HG02763 (cell line): ENCODE measurements around the gene GNB5.
"Not testable (repeated sequence)": the region's sequence is repeated elsewhere in the genome, so short reads cannot be mapped to it uniquely, and the experiment has no call there.

Source experiments
- ATAC-seq: cut with Tn5 transposase; IDR thresholded peaks from one replicate; pipeline ENCODE4 v1.9.1; 2021; ENCODE audit warnings: mild to moderate bottlenecking, moderate library complexity; ENCODE audit not compliant: unreplicated experiment

Gene GNB5

GRCh38 chr15:52097180-52097579, 94.0 kb downstream of the GNB5 start:
- ATAC-seq: no peak

DNA sequence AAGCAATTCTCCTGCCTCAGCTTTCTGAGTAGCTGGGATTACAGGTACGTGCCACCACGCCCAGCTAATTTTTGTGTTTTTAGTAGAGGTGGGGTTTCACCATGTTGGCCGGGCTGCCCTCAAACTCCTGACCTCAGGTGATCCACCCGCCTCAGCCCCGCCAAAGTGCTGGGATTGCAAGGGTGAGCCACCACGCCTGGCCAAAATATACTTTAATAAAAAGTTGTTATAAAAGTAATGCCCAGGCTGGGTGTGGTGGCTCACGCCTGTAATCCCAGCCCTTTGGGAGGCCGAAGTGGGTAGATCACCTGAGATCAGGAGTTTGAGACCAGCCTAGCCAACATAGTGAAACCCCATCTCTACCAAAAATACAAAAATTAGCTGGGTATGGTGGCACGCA, 94.7 kb downstream of the GNB5 start:
- not testable (repeated sequence) for ATAC-seq

DNA sequence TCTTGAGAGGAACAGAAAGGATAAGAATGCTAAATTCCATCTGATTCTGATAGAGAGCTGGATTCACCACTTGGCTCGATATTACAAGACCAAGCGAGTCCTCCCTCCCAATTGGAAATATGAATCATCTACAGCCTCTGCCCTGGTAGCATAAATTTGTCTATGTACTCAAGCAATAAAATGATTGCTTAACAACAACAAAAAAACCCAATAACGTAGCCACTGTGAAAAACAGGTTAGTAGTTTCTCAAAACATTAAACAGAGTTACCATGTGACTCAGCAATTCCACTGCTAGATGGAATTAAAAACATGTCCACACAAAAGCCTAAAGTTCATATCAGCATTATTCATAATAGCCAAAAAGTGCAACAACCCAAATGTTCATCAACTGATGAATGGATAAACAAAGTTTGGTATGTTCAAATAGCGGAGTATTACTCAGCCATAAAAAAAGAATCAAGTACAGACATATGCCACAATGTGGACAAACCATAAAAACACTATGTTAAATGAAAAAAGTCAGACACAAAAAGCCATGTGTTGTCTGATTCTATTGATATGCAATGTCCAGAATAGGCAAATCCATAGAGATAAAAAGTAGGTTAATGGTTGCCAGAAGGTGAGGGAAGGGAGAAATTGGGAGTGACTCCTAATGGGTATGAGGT, 95.5 kb downstream of the GNB5 start:
- ATAC-seq: no peak

DNA sequence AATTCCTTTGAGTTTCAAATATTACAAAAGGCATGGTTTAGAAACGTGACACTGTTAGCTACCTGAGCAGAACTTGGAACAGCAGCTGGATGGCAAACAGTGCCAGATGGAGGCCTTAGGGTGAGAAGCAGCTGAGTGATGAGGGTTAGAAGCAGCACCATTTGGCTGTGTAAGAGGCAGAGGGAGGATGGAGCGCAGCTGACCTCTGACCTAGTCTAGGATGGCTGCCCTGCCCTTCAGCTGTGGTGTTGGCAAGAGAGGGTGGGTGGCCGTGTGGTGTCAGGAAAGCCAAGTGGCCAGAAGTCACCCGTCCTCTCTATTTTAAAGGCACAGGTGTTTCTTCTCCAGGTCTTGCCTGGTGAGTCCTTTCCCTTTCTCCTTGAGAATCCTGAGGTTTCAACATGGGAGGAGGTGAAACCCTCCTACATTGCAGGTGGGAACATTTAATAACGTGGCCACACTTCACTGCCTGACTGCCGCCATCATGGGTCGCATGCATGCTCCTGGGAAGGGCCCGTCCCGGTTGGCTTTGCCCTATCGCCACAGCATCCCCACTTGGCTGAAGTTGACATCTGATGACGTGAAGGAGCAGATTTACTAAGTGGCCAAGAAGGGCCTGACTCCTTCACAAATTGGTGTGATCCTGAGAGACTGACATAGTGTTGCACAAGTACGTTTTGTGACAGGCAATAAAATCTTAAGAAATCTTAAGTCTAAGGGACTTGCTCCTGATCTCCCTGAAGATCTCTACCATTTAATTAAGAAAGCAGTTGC, 96.2 kb downstream of the GNB5 start:
- no peak for ATAC-seq

DNA sequence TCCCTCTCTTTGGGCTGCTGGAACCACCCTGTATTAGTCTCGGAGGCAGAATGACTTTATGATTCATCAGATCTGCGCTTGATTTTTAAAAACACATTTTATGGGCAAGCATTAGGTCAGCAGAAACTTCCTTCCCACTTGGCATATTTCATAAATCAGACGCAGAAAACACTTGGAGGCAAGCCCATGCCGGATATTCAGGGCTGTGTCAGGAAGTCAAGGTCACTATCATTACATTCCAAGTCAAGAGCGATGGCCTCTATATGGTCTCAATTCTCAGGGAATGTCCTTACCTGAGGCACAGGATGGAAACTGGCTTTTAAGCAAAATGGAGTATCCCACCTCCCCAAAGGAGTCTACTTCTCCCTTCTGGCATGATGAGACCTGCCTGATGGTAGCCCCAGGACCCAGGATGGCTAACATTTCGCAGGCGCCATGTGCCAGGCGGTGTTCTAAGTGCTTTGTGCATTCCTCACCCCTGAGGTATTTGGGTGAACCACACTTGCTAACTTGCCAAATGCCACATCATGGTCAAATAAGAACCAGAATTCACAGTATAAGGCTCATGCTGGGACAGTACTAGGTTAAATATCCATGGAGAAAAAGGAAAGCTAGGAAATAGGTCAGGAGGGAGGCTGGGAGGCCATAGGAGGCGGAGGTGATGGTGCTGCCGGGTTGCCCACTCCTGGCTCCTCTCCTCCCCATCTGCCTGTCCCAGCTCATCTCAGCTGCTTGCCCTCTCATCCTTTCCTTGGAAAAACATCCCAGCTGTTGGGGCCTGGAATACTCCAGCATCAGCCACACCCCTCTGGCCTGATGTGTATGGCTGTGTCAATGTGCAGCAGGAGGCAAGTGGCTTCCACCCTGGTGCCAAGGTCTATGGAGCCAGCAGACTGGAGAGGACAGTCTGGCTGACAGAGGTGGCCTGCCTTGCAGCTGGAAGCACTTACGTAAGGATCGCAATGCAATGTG, 97.4 kb downstream of the GNB5 start:
- no peak for ATAC-seq

DNA sequence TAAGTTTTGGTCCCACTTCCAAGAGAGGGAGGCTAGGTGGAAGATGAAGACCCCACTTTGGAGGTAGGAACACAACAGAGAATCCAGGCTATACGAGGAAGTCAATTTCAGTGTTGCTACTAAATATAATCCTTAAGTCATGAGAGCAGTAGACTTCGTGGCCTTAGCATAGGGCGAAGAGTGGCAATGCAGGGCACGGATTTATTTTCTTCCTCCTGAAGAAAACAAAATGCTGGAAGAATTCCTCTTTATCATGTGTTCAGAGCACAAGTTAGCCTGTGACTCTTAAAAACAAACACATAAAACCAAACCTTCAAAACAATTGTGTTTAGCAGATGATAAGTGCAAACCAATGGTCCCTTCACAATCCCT, 98.0 kb downstream of the GNB5 start:
- no peak for ATAC-seq

GRCh38 chr15:52090193-52090592, 101.0 kb downstream of the GNB5 start:
- no peak for ATAC-seq

DNA sequence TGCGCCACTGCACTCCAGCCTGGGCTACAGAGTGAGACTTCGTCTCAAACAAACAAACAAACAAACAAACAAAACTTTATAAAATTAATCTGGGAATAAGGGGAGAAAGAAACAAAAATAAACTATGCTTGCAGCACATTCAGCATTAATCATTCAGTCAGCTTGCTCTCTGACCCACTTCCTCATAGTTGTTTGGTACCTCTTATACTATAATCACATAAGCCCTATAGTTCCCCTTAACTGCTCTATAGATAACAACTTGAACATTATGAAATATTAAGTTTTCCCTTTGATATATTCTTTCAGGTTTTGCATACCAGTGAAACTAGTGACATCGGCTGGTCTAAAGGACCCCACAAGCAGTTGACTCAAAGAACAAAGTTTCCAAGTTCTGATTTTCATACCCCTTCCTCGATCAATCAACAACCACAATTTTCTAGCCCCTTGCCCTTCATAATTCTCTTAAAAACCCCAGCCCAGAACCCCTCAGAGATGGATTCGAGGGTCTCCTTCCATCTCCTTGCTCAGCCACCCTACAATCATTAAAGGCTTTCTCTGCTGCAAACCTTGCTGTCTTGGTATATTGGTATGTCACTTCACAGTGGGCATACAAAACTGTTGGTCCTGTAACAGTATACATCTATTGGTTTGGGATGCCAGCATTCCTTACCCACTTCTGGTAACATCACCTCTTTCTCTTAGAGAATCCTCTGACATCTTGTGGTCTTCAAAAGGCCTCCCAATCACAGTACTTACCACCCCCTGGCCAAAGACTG, 105.0 kb downstream of the GNB5 start:
- ATAC-seq: no peak

- no peak for ATAC-seq
These were observed 105.9 kb downstream of the GNB5 start for GRCh38 chr15:52085299-52085698.

- no peak for ATAC-seq
These were observed 107.6 kb downstream of the GNB5 start for GRCh38 chr15:52083603-52084002.

DNA sequence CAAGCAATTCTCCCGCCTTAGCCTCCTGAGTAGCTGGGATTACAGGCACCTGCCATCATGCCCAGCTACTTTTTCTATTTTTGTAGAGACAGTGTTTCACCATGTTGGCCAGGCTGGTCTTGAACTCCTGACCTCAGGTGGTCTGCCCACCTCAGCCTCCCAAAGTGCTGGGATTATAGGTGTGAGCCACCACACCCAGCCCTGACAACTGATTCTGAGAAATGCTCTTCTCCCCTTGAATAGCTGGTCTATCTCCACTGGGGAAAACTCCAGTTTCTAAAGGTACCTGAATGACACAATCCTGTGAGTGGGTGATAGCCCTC, 108.2 kb downstream of the GNB5 start:
- ATAC-seq: not testable (repeated sequence)

DNA sequence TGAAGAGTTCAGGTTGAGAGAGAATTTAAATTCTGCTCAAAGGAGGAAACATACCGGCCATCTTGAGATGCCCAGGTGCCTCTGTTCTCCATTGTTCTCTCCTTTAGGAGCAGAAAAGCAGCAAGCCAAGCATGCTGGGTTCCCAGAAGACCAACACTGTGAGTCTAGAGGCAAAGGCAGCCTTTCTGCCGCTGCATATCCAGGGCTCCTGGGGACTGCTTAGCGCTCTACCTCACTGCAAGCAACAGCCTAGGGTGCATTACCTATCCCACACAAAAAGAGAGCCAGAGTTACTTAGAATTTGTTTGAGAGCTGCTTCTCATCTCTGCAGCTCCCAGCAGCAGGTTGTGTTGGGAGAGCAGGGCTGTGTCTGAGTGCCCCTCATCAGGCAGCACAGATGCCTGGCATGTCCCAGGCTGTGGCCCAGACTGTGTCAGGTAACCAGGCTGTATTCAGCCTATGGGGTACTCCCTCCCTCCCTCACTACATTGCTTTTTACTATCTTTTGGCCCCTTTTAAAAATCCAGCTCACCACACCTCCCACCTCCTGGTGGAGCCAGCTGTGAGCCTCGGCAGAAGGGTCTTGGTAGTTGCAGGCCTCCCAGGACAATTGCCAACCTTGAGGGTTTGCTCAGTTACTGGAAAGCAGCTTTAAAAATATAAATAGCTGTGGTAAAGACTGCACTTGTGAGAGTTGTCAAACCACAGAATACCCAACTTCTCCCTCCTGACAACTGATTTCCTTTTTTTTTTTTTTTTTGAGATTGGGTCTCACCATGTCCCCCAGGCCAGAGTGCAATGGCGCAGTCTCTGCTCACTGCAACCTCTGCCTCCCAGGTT, 108.8 kb downstream of the GNB5 start:
- ATAC-seq: peak; percentile 79

DNA sequence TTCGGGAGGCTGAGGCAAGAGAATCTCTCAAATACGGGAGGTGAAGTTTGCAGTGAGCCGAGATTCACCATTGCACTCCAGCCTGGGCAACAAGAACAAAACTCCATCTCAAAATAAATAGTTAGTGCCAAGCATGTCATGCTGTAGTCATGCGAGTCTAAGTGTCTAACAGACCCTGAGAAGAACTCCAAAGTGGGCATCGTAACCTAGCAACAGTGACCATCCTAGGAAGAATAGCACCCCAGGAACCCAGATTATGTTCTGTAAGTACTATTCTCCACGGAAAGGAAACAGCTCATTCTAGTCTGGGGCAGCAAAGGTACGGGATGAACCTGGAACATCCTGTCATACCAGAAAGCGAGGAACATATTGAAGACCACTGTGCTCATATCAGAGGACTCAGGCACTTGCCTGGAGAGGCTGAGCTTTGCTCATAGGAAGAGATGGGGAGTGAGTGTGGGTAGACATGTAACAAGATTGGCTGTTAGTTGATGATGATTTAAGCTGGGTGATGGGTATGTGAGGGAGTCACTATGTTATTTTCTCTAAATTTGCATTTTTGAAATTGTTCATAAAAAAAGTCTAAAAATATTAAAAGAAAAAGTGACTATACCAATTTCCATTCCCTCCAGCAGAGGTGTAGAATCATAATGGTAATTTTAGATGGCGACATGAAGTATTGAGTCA, 110.3 kb downstream of the GNB5 start:
- ATAC-seq: no peak

DNA sequence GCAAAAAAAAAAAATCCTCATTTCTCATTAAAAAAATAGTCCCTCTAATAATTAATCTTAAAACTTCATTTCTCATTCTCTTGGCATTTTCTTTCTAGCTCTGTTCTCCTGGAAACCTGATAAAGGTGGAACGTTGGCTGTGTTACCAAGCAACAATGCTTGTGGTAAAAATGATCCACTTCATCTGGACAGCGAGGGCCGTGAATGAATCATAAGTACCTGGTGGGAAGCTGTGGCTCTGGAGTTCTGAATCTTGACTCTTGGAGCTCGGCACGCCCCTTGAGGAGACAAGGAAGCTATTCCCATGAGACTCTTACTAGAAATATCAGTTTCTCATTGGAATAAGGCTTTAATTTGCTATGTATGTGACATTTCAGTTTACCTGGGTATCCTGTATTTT, 111.2 kb downstream of the GNB5 start:
- no peak for ATAC-seq

GRCh38 chr15:52078876-52079700, 112.1 kb downstream of the GNB5 start:
- no peak for ATAC-seq

- no peak for ATAC-seq
These were observed 112.9 kb downstream of the GNB5 start for GRCh38 chr15:52078197-52078875.

- ATAC-seq: no peak
These were observed 114.1 kb downstream of the GNB5 start for GRCh38 chr15:52076889-52077781.
